Measurements from ENCODE around the gene LTA.

DNA sequence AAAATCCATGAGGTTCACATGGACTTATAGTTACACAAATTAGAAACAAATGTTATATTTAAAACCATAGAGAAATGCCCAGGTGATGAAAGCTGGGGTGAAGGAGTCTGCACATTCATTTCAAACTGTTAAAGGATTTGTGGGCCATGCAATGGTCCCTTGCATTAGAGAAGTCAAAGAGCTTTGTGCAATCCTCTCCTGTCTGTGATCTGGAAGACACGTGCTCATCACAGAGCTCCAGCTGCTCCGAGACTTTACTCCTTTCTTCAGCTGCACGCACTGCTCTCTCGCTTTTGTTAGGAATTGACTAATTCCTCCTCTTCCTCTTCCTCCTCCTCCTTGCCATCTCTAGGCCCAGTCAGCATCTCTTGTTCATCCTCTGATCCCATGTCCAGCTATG is 38.9 kb downstream of the LTA start:
- no peak for TF ChIP-seq POLR2A (IDR thresholded peaks at IDR 0.05)
- TF ChIP-seq, protein P1, sequence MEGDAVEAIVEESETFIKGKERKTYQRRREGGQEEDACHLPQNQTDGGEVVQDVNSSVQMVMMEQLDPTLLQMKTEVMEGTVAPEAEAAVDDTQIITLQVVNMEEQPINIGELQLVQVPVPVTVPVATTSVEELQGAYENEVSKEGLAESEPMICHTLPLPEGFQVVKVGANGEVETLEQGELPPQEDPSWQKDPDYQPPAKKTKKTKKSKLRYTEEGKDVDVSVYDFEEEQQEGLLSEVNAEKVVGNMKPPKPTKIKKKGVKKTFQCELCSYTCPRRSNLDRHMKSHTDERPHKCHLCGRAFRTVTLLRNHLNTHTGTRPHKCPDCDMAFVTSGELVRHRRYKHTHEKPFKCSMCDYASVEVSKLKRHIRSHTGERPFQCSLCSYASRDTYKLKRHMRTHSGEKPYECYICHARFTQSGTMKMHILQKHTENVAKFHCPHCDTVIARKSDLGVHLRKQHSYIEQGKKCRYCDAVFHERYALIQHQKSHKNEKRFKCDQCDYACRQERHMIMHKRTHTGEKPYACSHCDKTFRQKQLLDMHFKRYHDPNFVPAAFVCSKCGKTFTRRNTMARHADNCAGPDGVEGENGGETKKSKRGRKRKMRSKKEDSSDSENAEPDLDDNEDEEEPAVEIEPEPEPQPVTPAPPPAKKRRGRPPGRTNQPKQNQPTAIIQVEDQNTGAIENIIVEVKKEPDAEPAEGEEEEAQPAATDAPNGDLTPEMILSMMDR (IDR thresholded peaks at IDR 0.05 in 8 of 11, conservative IDR thresholded peaks at IDR 0.05 in 3 of 11) = no peak
- TF ChIP-seq POLR2AphosphoS5 (IDR thresholded peaks at IDR 0.05) = no peak

All from spleen (tissue), 7 donors.